ENCODE data around the gene GMPPB. TPM values are rescaled to one million over a fixed set of nuclear protein-coding genes. Genes with fewer than 3 reads are reported as not detected.

GMPPB gene
- total and polyA plus RNA-seq, 9 of the 15 experiments (the other 6 are each of a cell fraction or from before 2014, with no cell fraction given), result 0.53 to 17.4 (median 8.1) TPM

DNA sequence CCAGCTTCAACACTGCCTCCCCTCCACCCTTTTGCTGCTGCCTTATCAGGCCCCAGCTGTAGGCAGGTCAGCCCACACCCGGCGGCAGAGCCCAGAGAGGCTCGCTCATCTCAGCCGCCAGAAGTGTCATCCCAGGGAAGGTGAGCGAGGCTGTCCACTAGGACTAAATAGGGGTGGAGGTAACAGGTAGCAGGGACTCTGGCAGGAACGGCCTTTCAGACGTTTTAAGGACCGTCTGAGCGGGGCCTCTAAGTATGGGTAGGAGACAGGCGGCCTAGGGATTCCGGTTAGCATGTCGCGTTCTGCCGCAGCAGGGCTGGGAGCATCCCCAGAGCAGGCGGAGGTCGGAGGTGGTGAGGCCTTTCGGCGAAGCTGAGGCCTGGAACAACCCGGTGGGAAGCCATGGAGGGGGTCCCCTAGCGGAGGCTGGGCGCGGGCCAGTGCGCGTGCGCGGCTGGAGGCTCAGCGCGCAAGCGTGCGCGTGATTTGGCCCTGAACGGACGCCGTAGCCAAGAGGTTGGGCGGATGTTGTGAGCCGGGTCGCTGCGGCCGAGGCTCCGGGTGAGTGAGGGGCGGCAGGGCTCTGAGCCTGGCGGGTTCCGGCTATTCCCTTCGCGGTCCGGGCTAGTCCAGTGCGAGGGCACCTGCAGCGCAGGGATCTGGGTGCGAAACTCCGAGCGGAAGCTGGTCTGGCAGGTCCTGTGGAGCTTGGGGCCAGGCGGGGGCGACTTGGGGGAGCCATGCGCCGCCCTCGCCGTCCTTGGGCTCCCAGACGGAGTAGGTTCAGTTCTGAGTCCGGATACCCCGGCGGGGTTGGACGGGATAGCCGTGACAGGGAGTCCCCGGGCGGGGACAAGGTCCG is 34.5 kb downstream of the GMPPB start, which contains the start of the genes MST1 and RNF123 (continued):
- TF ChIP-seq SMARCC2 (IDR thresholded peaks at IDR 0.05; ENCODE audit: low read depth), result no peak
- TF ChIP-seq GATA2 (CRISPR knock-in tag; IDR thresholded peaks at IDR 0.05), result 0 out of 2 replicates have a peak, but pooled peaks have one; percentile 28
- TF ChIP-seq SAP30 (IDR thresholded peaks at IDR 0.05; ENCODE audit: borderline replicate concordance, insufficient read depth, low read depth, low read length, poor library complexity, severe bottlenecking), result peak; percentile 66
- TF ChIP-seq JUND (IDR thresholded peaks at IDR 0.05; ENCODE audit: borderline replicate concordance, low read depth, low read length), result peak; percentile 31; the same call in 1 of the 2 replicates
- TF ChIP-seq JUND (tag; IDR thresholded peaks at IDR 0.05; ENCODE audit: borderline replicate concordance, low read depth, low read length), result no peak
- no peak for TF ChIP-seq U2AF1 (optimal IDR thresholded peaks at IDR 0.05; ENCODE audit: low read depth, low read length)
- no peak for TF ChIP-seq PML (IDR thresholded peaks at IDR 0.05; ENCODE audit: low read length)
- no peak for TF ChIP-seq BCL6 (CRISPR knock-in tag; IDR thresholded peaks at IDR 0.05)
- TF ChIP-seq, protein P1, sequence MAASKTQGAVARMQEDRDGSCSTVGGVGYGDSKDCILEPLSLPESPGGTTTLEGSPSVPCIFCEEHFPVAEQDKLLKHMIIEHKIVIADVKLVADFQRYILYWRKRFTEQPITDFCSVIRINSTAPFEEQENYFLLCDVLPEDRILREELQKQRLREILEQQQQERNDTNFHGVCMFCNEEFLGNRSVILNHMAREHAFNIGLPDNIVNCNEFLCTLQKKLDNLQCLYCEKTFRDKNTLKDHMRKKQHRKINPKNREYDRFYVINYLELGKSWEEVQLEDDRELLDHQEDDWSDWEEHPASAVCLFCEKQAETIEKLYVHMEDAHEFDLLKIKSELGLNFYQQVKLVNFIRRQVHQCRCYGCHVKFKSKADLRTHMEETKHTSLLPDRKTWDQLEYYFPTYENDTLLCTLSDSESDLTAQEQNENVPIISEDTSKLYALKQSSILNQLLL (CRISPR knock-in tag; IDR thresholded peaks at IDR 0.05; ENCODE audit: borderline replicate concordance), result no peak
- peak; percentile 59 for TF ChIP-seq ARID1B (IDR thresholded peaks at IDR 0.05)
- TF ChIP-seq HDAC2 (IDR thresholded peaks at IDR 0.05), result 0 out of 2 replicates have a peak, but pooled peaks have one; percentile 33
- no peak for TF ChIP-seq ZNF23 (CRISPR knock-in tag; IDR thresholded peaks at IDR 0.05)
- peak; percentile 59; the same call in 1 of the 2 replicates for TF ChIP-seq ETV5 (CRISPR knock-in tag; IDR thresholded peaks at IDR 0.05; ENCODE audit: low read depth)
- TF ChIP-seq POLR2AphosphoS2 (IDR thresholded peaks at IDR 0.05; ENCODE audit: low read length), result 0 out of 2 replicates have a peak, but pooled peaks have one; percentile 43
- peak; percentile 85 for TF ChIP-seq POU5F1 (IDR thresholded peaks at IDR 0.05; ENCODE audit: borderline replicate concordance, low read depth, low read length, partially characterized antibody)
- TF ChIP-seq TFAP4 (CRISPR knock-in tag; IDR thresholded peaks at IDR 0.05; ENCODE audit: borderline replicate concordance), result peak; percentile 86
- TF ChIP-seq TAL1 (IDR thresholded peaks at IDR 0.05), result peak; percentile 65; the same call in 1 of the 2 replicates
- no peak for TF ChIP-seq ID3 (CRISPR knock-in tag; IDR thresholded peaks at IDR 0.05)
- TF ChIP-seq ID3 (tag; IDR thresholded peaks at IDR 0.05), result no peak
- no peak for TF ChIP-seq MYC (IDR thresholded peaks at IDR 0.05; ENCODE audit: low read depth, low read length)
- TF ChIP-seq MYC (CRISPR knock-in tag; IDR thresholded peaks at IDR 0.05; ENCODE audit: borderline replicate concordance, low read depth), result 0 out of 2 replicates have a peak, but pooled peaks have one; percentile 40
- peak; percentile 74 for TF ChIP-seq CBFA2T3 (IDR thresholded peaks at IDR 0.05)
- TF ChIP-seq ELF2 (CRISPR knock-in tag; IDR thresholded peaks at IDR 0.05), result no peak
- TF ChIP-seq SMARCA4 (IDR thresholded peaks at IDR 0.05), result 0 out of 2 replicates have a peak, but pooled peaks have one; percentile 35
- TF ChIP-seq SUPT5H (IDR thresholded peaks at IDR 0.05), result peak; percentile 76
- TF ChIP-seq, protein P2, sequence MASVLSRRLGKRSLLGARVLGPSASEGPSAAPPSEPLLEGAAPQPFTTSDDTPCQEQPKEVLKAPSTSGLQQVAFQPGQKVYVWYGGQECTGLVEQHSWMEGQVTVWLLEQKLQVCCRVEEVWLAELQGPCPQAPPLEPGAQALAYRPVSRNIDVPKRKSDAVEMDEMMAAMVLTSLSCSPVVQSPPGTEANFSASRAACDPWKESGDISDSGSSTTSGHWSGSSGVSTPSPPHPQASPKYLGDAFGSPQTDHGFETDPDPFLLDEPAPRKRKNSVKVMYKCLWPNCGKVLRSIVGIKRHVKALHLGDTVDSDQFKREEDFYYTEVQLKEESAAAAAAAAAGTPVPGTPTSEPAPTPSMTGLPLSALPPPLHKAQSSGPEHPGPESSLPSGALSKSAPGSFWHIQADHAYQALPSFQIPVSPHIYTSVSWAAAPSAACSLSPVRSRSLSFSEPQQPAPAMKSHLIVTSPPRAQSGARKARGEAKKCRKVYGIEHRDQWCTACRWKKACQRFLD (CRISPR knock-in tag; IDR thresholded peaks at IDR 0.05), result 0 out of 2 replicates have a peak, but pooled peaks have one; percentile 56

Data from K562 (cell line).